HepG2 (cell line): ENCODE measurements around the gene PTK7. TPM values are rescaled to one million over a fixed set of nuclear protein-coding genes. Genes with fewer than 3 reads are reported as not detected.

Experiments used
- ATAC-seq: fragments of 200-7000 bp; cut with Tn5 transposase; 3 replicates; pipeline ENCODE4 v1.9.1; 2020; ENCODE audit warnings: mild to moderate bottlenecking, moderate library complexity
- BruUV-seq: library from RNA; stranded (reverse); fragments of 400-500 nt; replicated peaks from 2 replicates; lab custom pipeline; 2021; lab: Mats Ljungman, UMichigan
- CTCF ChIA-PET: fragments of 300-600 bp; formaldehyde crosslinking; extraction: SDS; loops from one replicate; lab custom pipeline; 2021; ENCODE audit warnings: low total read pairs, inconsistent platforms, low intra/inter-chr PET ratio; lab: Yijun Ruan, JAX
- POLR2A ChIA-PET: fragments of 350-600 bp; sonication (Branson Sonifier 250); formaldehyde crosslinking; loops from one replicate; lab custom pipeline; 2020; ENCODE audit warnings: antibody characterized with exemption, inconsistent platforms; lab: Yijun Ruan, JAX
- DNase-seq: peaks from one replicate; pipeline ENCODE4 v3.0.0-alpha.2; 2015; ENCODE audit warnings: low spot score
- FAIRE-seq: peaks from 3 replicates; lab custom pipeline; 2011; peaks lifted over from hg19 to GRCh38; lab: Jason Lieb, UNC
- H2AFZ ChIP-seq: one replicate; pipeline ENCODE4 v1.6.1; 2011; ENCODE audit warnings: low read length, inconsistent platforms
- H3K27ac ChIP-seq: fragments of 300-600 bp; 3 replicates; pipeline ENCODE4 v1.8.0; 2011; ENCODE audit warnings: mixed run types, mild to moderate bottlenecking, mixed read lengths, low read length, inconsistent platforms; ENCODE audit not compliant: insufficient read depth; ENCODE audit errors: extremely low read length
- H3K27me3 ChIP-seq, 2 experiments: fragments of 200-600 bp in 1 of 2; 2 replicates in 1 of 2; 3 replicates in 1 of 2; pipeline versions ENCODE4 v1.6.0 to v1.8.0; 2011; ENCODE audit warnings: low read length in 2 of 2, mild to moderate bottlenecking in 2 of 2, moderate library complexity in 2 of 2, inconsistent platforms in 1 of 2; ENCODE audit not compliant: insufficient read depth in 2 of 2, control insufficient read depth in 1 of 2
- H3K36me3 ChIP-seq, 2 experiments: fragments of 200-600 bp in 1 of 2; replicated peaks in 1 of 2; 2 replicates in 1 of 2; 3 replicates in 1 of 2; pipeline versions ENCODE4 v1.5.1 to v1.8.0; 2011; ENCODE audit warnings: low read length in 2 of 2, inconsistent platforms in 1 of 2; ENCODE audit not compliant: insufficient read depth in 2 of 2, control insufficient read depth in 1 of 2
- H3K4me1 ChIP-seq: 2 replicates; pipeline ENCODE4 v1.5.1; 2012; ENCODE audit warnings: low read length, inconsistent platforms; ENCODE audit not compliant: insufficient read depth
- H3K4me2 ChIP-seq: 2 replicates; pipeline ENCODE4 v1.6.0; 2011; ENCODE audit warnings: low read depth, low read length, inconsistent platforms
- H3K4me3 ChIP-seq, 3 experiments: fragments of 200-600 bp in 1 of 3; sonication (generic), shearing (Covaris generic) in 1 of 3; replicated peaks in 1 of 3; 2 replicates each; pipeline ENCODE4 v1.5.1; 2011 to 2016; ENCODE audit warnings: low read length in 3 of 3, inconsistent platforms in 2 of 3, low read depth in 2 of 3, mild to moderate bottlenecking in 2 of 3, control low read depth in 1 of 3, mixed read lengths in 1 of 3; ENCODE audit not compliant: insufficient read depth in 1 of 3
- H3K79me2 ChIP-seq: one replicate; pipeline ENCODE4 v1.6.1; 2011; ENCODE audit warnings: low read length, inconsistent platforms; ENCODE audit not compliant: insufficient read depth
- H3K9ac ChIP-seq: 2 replicates; pipeline ENCODE4 v1.6.0; 2011; ENCODE audit warnings: mild to moderate bottlenecking, low read depth, low read length, inconsistent platforms; ENCODE audit not compliant: insufficient read depth
- H3K9me3 ChIP-seq: 2 replicates; pipeline ENCODE4 v1.5.1; 2012; ENCODE audit warnings: mild to moderate bottlenecking, low read length
- H4K20me1 ChIP-seq: 2 replicates; pipeline ENCODE4 v1.6.0; 2011; ENCODE audit warnings: inconsistent platforms, mild to moderate bottlenecking, low read length, moderate library complexity; ENCODE audit not compliant: insufficient read depth
- AGO2 ChIP-seq: fragments of 200-400 bp; formaldehyde crosslinking; optimal IDR thresholded peaks from 2 replicates; pipeline ENCODE3; 2017; ENCODE audit warnings: mild to moderate bottlenecking, low read depth, low read length, moderate library complexity
- CAMTA2 ChIP-seq: sonication (generic); formaldehyde crosslinking; IDR thresholded peaks from 2 replicates; pipeline ENCODE4 v1.4.0; 2020; ENCODE audit warnings: mild to moderate bottlenecking, missing genetic modification reagents, borderline replicate concordance
- NR2C2 ChIP-seq: sonication (generic); formaldehyde crosslinking; IDR thresholded peaks from 2 replicates; pipeline ENCODE4 v1.4.0; 2020; ENCODE audit warnings: missing genetic modification reagents, mild to moderate bottlenecking, moderate library complexity, borderline replicate concordance
- NRL ChIP-seq: sonication (generic); formaldehyde crosslinking; IDR thresholded peaks from 2 replicates; pipeline ENCODE4 v1.5.0; 2020; ENCODE audit warnings: missing genetic modification reagents, mild to moderate bottlenecking, moderate library complexity, borderline replicate concordance
- SUZ12 ChIP-seq: fragments of 150-350 bp; IDR thresholded peaks from 2 replicates; pipeline ENCODE4 v1.6.1; 2014; ENCODE audit warnings: low read depth, low read length
- ZNF772 ChIP-seq: sonication (generic); formaldehyde crosslinking; IDR thresholded peaks from 2 replicates; pipeline ENCODE4 v1.5.0; 2020; ENCODE audit warnings: mild to moderate bottlenecking, missing genetic modification reagents
- WGBS: methylation state at CpG from one replicate; pipeline ENCODE4 v1.1.6; 2017; ENCODE audit warnings: low lambda C conversion rate; 5-methylcytosine and 5-hydroxymethylcytosine counted together
- in situ Hi-C: cut with HindIII; loops from 2 replicates; pipeline ENCODE4 v1.10.0; 2017; ENCODE audit warnings: low pct_unique_long_range_greater_than_20kb; ENCODE audit not compliant: extremely low pct_ligation_motif_present
- intact Hi-C: fragments of 100-400 bp; cut with micrococcal nuclease; formaldehyde crosslinking; loops from one replicate; pipeline ENCODE4 v1.10.0; 2022; ENCODE audit not compliant: unreplicated experiment
- polyA plus RNA-seq, 8 experiments: library from polyadenylated mRNA; depleted of rRNA in 3 of 8; stranded (reverse) in 7 of 8; unstranded in 1 of 8; fragments of >200 nt; fragmentation: Illumina TruSeq in 4 of 8; extraction: Trizol in 4 of 8; gene quantifications; 2 replicates each; pipeline versions ENCODE4 v1.2.1 to v1.2.3, GENCODE V29; 2011 to 2016; ENCODE audit warnings: low read depth in 4 of 8, missing spikeins in 1 of 8, mixed read lengths in 1 of 8; ENCODE audit not compliant: insufficient read depth in 1 of 8
- total RNA-seq, 5 experiments: library from RNA; depleted of rRNA; stranded (reverse); fragments of >200 nt; fragmentation: Illumina TruSeq; extraction: Trizol; gene quantifications; 2 replicates each; pipeline ENCODE4 v1.2.3, GENCODE V29; 2016; ENCODE audit warnings: low read depth in 1 of 5
- TF ChIP-seq, protein P1 (sequence below): sonication (generic); formaldehyde crosslinking; IDR thresholded peaks from 2 replicates; pipeline ENCODE4 v1.4.0; 2020; ENCODE audit warnings: missing genetic modification reagents; ENCODE audit errors: not compliant biosample characterization

The PTK7 gene
- total and polyA plus RNA-seq, 2 of the 13 experiments (the other 11 are each of a cell fraction or from before 2014, with no cell fraction given) = 98.5 to 99.8 TPM

DNA sequence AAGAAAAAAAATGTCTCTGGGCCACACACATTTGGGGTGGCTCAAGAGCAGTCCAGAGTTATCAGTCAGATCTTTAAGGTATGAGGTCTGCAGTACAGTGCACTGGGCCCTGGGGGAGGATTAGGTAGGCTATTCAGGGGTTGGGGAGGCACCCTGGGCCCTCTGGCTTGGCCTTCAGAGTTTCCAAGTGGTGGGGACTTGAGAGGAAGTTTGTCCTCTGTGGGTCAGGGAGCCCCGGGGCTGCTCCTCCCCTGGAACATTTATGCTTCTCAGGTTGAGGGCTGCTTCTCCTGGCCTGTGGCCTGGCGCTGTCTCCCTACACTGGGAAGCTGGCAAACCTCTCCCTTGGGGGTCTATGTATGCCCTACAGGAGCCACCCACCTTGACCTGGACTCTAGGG lies 46.0 kb downstream of the PTK7 start:
- no peak for TF ChIP-seq ZNF772
- 0 out of 2 replicates have a peak, but pooled peaks have one; percentile 11 for TF ChIP-seq NRL (CRISPR knock-in tag)
- TF ChIP-seq CAMTA2 (CRISPR knock-in tag) = no peak
- no peak for TF ChIP-seq NR2C2 (CRISPR knock-in tag)
- Histone ChIP-seq H2AFZ (no peak overlapping the region), H4K20me1 (no peaks in the 10 kb centered on the region), H3K4me1 (peaks cover 56% of the 10 kb centered on the region), H3K4me2 (no peak overlapping the region), H3K36me3 (no peaks in the 10 kb centered on the region), H3K9me3 (no peaks in the 10 kb centered on the region), H3K9ac (no peak overlapping the region), H3K79me2 (peaks cover 56% of the 10 kb centered on the region), H3K4me3 (no peak overlapping the region), H3K27ac (no peak overlapping the region), H3K27me3 (no peaks in the 10 kb centered on the region)
- ATAC-seq = no peak; the same call in 2 of the 3 replicates
- intact Hi-C loops = no loop called here
- no peak for FAIRE-seq
- WGBS = no CpG with 5 or more reads among the region's 2 CpGs
- ChIA-PET CTCF (no interaction called here), POLR2A (no interaction called here)
- no peak for DNase-seq
- in situ Hi-C loops = loop anchor here (10.0 kb wide), 1 partner anchor 47 kb away; the partner anchor contains the start of gene PTK7
- no TSS peak for BruUV-seq

DNA sequence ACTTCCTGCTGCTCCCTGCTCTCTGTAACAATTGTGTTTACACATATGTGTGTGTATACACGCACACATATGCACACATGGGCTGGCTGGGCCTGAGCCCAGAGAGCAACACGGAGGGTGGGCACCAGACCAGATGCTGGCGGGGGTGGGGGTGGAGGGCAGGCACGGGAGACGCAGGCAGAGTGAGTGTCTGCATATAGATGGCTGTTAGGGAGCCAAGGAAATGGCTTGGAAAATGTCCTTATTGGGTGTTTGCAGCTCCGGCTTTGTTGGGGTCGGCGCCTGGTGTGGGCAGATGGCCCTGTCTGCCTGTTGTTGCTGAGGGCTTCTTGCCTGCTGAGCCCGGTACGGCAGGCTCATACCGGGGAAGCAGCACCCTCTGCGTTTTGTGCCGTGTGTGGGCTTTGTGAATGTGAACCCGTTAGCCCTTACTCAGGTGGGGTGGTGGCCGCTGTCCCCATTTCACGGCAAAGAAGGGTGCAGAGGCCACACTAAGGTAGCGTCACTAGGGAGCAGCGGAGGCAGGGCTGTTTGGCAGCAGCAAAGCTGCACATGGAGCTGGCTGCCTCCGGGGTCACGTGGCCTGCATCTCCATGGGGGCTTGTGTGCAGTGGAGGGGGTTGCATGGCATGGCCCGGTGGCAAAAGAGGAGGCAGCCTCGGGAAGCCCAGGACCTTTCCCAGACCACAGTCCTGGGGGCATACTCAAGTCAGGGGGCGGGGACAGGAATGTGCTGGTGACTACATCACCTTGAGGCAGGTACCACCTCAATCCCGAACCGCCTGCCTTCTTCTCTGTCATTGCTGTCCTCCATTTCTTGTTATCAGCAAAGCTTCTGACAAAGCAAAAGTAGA lies 47.6 kb downstream of the PTK7 start:
- no peaks in the 10 kb centered on the region for H3K36me3 ChIP-seq
- ChIA-PET CTCF (no interaction called here), POLR2A (interaction anchor here (1.1 to 2.9 kb wide), 3 partner anchors 27 to 63 kb away, joined by 3 to 19 read pairs (median 5); partner anchors contain the start of genes KLC4 and MRPL2)
- peaks cover 59% of the 10 kb centered on the region for H3K4me1 ChIP-seq
- H2AFZ ChIP-seq = no peak overlapping the region
- H3K4me3 ChIP-seq = no peak overlapping the region
- intact Hi-C loops = no loop called here
- in situ Hi-C loops = loop anchor here (10.0 kb wide), 1 partner anchor 49 kb away; the partner anchor contains the start of gene PTK7
- DNase-seq (no peak), FAIRE-seq (no peak), ATAC-seq (no peak)
- no TSS peak for BruUV-seq
- WGBS = 89% methylated on average over 23 of the region's 25 CpGs
- H3K4me2 ChIP-seq = no peak overlapping the region
- no peaks in the 10 kb centered on the region for H4K20me1 ChIP-seq
- no peaks in the 10 kb centered on the region for H3K9me3 ChIP-seq
- peaks cover 54% of the 10 kb centered on the region for H3K79me2 ChIP-seq
- H3K27ac ChIP-seq = no peak overlapping the region
- H3K27me3 ChIP-seq = no peaks in the 10 kb centered on the region
- peak; percentile 28 for TF ChIP-seq AGO2
- TF ChIP-seq, protein P1, sequence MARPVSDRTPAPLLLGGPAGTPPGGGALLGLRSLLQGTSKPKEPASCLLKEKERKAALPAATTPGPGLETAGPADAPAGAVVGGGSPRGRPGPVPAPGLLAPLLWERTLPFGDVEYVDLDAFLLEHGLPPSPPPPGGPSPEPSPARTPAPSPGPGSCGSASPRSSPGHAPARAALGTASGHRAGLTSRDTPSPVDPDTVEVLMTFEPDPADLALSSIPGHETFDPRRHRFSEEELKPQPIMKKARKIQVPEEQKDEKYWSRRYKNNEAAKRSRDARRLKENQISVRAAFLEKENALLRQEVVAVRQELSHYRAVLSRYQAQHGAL = no peak
- no peak for TF ChIP-seq SUZ12
- no peak overlapping the region for H3K9ac ChIP-seq
